RWPE1 (cell line): Measurements from ENCODE around the gene LEPR.

Experiments
- CTCF ChIA-PET: fragments of 350-600 bp; sonication (Branson Sonifier 250); formaldehyde crosslinking; extraction: SDS; loops from one replicate; lab custom pipeline; 2021; lab: Yijun Ruan, JAX
- POLR2A ChIA-PET: fragments of 400-600 bp; formaldehyde crosslinking; extraction: SDS; loops from one replicate; lab custom pipeline; 2020; ENCODE audit warnings: antibody characterized with exemption; ENCODE audit not compliant: low non-redundant PET; lab: Yijun Ruan, JAX
- DNase-seq: peaks from one replicate; pipeline ENCODE4 v3.0.0; 2012; ENCODE audit warnings: low spot score
- H3K27ac ChIP-seq: fragments of 450-650 bp; 2 replicates; pipeline ENCODE4 v1.5.1; 2017
- CTCF ChIP-seq: fragments of 450-650 bp; conservative IDR thresholded peaks from 2 replicates; pipeline ENCODE4 v1.5.1; 2017; ENCODE audit warnings: low read depth, mild to moderate bottlenecking

The LEPR gene

GRCh38 chr1:65467536-65467935 is 47.1 kb downstream of the LEPR start:
- no peak overlapping the region for H3K27ac ChIP-seq
- CTCF ChIA-PET = no interaction called here
- no peak for TF ChIP-seq CTCF
- DNase-seq = no peak
- POLR2A ChIA-PET = no interaction called here

- no peak overlapping the region for H3K27ac ChIP-seq
- DNase-seq = no peak
- ChIA-PET CTCF (no interaction called here), POLR2A (no interaction called here)
- TF ChIP-seq CTCF = no peak
Measured at GRCh38 chr1:65469126-65469888, 48.8 kb downstream of the LEPR start.

- DNase-seq = no peak
- CTCF ChIA-PET = no interaction called here
- POLR2A ChIA-PET = no interaction called here
Measured at GRCh38 chr1:65469889-65470340, 49.4 kb downstream of the LEPR start.

More at GRCh38 chr1:65469889-65470340, 49.4 kb downstream of the LEPR start:
- no peak for TF ChIP-seq CTCF
- no peak overlapping the region for H3K27ac ChIP-seq
